HL-60 (cell line): ENCODE measurements around the gene RAB3GAP1.
A peak's percentile ranks its signal among the peaks of the same experiment; 100 is the strongest.

Source experiments
- DNase-seq, 2 experiments: peaks; one replicate each; pipeline ENCODE4 v3.0.0-alpha.2; 2010 to 2020; ENCODE audit warnings: low read depth in 1 of 2, low spot score in 1 of 2
- H3K27ac ChIP-seq: fragments of 250-450 bp; sonication (Bioruptor Pico); replicated peaks from 2 replicates; pipeline ENCODE4 v1.5.1; 2020; ENCODE audit warnings: mild to moderate bottlenecking, moderate library complexity
- H3K27me3 ChIP-seq: fragments of 250-450 bp; sonication (Bioruptor Pico); 2 replicates; pipeline ENCODE4 v1.5.1; 2021; ENCODE audit warnings: mild to moderate bottlenecking, moderate library complexity; ENCODE audit not compliant: insufficient read depth, poor library complexity, severe bottlenecking
- H3K4me3 ChIP-seq: replicated peaks from 2 replicates; pipeline ENCODE4 v1.5.1; 2011; ENCODE audit warnings: mild to moderate bottlenecking, control low read depth, low read length; ENCODE audit not compliant: insufficient read depth
- CTCF ChIP-seq: IDR thresholded peaks from one replicate; pipeline ENCODE4 v1.5.1; 2011; ENCODE audit warnings: low read length, control low read depth, inconsistent platforms; ENCODE audit not compliant: insufficient read depth
- GABPA ChIP-seq: IDR thresholded peaks from 2 replicates; pipeline ENCODE4 v1.6.1; 2012; ENCODE audit warnings: low read depth
- POLR2AphosphoS5 ChIP-seq: IDR thresholded peaks from 2 replicates; pipeline ENCODE4 v1.6.1; 2012; ENCODE audit warnings: low read depth
- REST ChIP-seq: IDR thresholded peaks from 2 replicates; pipeline ENCODE4 v1.6.1; 2012; ENCODE audit warnings: low read depth; ENCODE audit not compliant: insufficient replicate concordance
- SPI1 ChIP-seq: IDR thresholded peaks from 2 replicates; pipeline ENCODE4 v1.6.1; 2012; ENCODE audit warnings: low read depth, mild to moderate bottlenecking, borderline replicate concordance
- long read RNA-seq: library from polyadenylated mRNA; unstranded; transcript quantifications from one replicate; pipeline ENCODE4 v2.0.0, GENCODE V29; 2020

RAB3GAP1 gene
- long read RNA-seq, full-length matches to known transcripts, result 102 of 181 reads
- long read RNA-seq, partial matches to known transcripts, result 53 of 181 reads
- long read RNA-seq, other reads (novel, unspliced or antisense), result 26 of 181 reads

- peak; percentile 67 to 85 for DNase-seq
- H3K27me3 ChIP-seq, result no peaks in the 10 kb centered on the region
- TF ChIP-seq REST (peak; percentile 69), SPI1 (no peak; the same call in 1 of the 2 replicates), POLR2AphosphoS5 (peak; percentile 96)
- H3K4me3 ChIP-seq, result peak within 1 kb of the TSS; percentile 62
- H3K27ac ChIP-seq, result peak within 1 kb of the TSS; percentile 93
Measured at GRCh38 chr2:135052042-135052876, at the start of gene RAB3GAP1. Gene RAB3GAP1 (plus strand): TSS chr2:135052292. CDS start chr2:135052308, 16 bp downstream.

- TF ChIP-seq GABPA (no peak), CTCF (no peak), SPI1 (no peak), POLR2AphosphoS5 (no peak), REST (no peak)
- H3K4me3 ChIP-seq, result no peak overlapping the region
- no peak for DNase-seq
- no peaks in the 10 kb centered on the region for H3K27me3 ChIP-seq
- no peak overlapping the region for H3K27ac ChIP-seq
Measured at GRCh38 chr2:135002836-135003235, 49.3 kb upstream of the RAB3GAP1 start.

- no peak overlapping the region for H3K27ac ChIP-seq
- no peak for TF ChIP-seq GABPA
- no peak for TF ChIP-seq REST
- no peak for TF ChIP-seq SPI1
- TF ChIP-seq CTCF, result peak; percentile 61
- TF ChIP-seq POLR2AphosphoS5, result no peak
- no peaks in the 10 kb centered on the region for H3K27me3 ChIP-seq
- no peak overlapping the region for H3K4me3 ChIP-seq
- DNase-seq, result peak; percentile 38 to 61
Measured at GRCh38 chr2:135004005-135004746, 47.9 kb upstream of the RAB3GAP1 start.
